ENCODE measurements around the gene RNLS. TPM values are rescaled to one million over a fixed set of nuclear protein-coding genes. Genes with fewer than 3 reads are reported as not detected.

Gene RNLS
- total and polyA plus RNA-seq, 4 donors, result 5.8 to 11.6 (median 7.9) TPM

DNA sequence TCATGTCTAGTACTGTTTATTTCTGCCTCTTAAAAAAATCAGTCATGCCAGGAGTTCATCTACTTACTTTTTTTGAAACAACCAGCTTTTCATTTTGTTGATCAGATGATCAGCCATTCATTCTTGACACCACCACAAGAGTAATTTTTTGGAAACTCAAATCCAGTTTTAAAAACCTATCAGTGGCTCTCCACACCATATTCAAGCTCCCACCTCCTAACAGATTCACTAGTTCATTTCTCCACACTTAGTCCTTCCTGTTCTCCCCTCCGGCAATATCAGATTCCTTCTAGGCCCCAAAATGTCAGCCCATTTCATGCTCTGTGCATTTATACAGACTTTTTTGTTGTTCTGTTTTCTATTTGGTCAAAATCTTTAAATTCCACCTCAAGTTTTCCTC, 341.6 kb downstream of the RNLS start:
- 89 to 94% methylated on average over 1 of the region's 1 CpG for WGBS, 2 donors
- H3K27me3 ChIP-seq (ENCODE audit: control insufficient read depth in 3 of 3, insufficient read depth in 3 of 3, low read length in 2 of 3), result no peaks in the 10 kb centered on the region
- H3K9ac ChIP-seq (ENCODE audit: insufficient read depth in 1 of 2, low read length in 2 of 2), result no peak overlapping the region
- DNase-seq (no peak), ATAC-seq (ENCODE audit: insufficient read depth, low FRiP score) (no peak)
- H3K4me1 ChIP-seq (ENCODE audit: control insufficient read depth in 5 of 5, insufficient read depth in 5 of 5, low read length in 5 of 5), result peaks cover 9 to 56% (median 20%) of the 10 kb centered on the region in 5 donors
- H3K9me3 ChIP-seq (ENCODE audit: control insufficient read depth in 4 of 4, insufficient read depth in 3 of 4, low read length in 3 of 4), result no peaks in the 10 kb centered on the region
- no peak overlapping the region for H3K4me3 ChIP-seq
- H3K36me3 ChIP-seq (ENCODE audit: control insufficient read depth in 4 of 4, insufficient read depth in 4 of 4, low read length in 4 of 4), result no peaks in the 10 kb centered on the region
- H3K27ac ChIP-seq (ENCODE audit: low read depth in 1 of 2, low read length in 1 of 2), result peak overlapping the region in 1 of 2 donors; percentile 1
- TF ChIP-seq CTCF (IDR thresholded peaks at IDR 0.05; ENCODE audit: control extremely low read depth, extremely low read depth), result no peak

DNA sequence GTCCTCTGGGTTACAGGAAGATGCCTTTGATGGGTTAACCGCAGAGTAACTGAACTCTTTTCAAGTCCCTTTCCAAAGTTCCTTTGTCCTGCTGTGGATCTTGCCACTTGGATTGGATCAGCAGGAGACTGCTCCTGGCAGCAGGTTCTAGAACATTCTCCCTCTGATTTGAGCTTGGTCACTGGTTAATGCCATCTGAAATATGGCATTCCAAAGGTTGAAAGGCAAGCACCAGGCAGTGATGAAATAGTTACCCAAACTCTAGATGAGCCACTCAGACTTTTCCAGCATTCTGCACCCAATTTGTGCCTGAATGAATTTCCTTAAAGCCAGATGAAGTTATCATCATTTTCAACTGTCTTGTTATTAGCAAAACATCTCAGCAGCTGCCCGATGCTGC, 343.9 kb downstream of the RNLS start:
- no peaks in the 10 kb centered on the region for H3K9me3 ChIP-seq (ENCODE audit: control insufficient read depth in 4 of 4, insufficient read depth in 3 of 4, low read length in 3 of 4)
- peaks cover 3 to 36% (median 8%) of the 10 kb centered on the region in 5 donors for H3K4me1 ChIP-seq (ENCODE audit: control insufficient read depth in 5 of 5, insufficient read depth in 5 of 5, low read length in 5 of 5)
- no peaks in the 10 kb centered on the region for H3K36me3 ChIP-seq (ENCODE audit: control insufficient read depth in 4 of 4, insufficient read depth in 4 of 4, low read length in 4 of 4)
- WGBS, 2 donors, result 89 to 96% methylated on average over 2 of the region's 2 CpGs
- no peak for TF ChIP-seq CTCF (IDR thresholded peaks at IDR 0.05; ENCODE audit: control extremely low read depth, extremely low read depth)
- no peak for DNase-seq
- H3K27ac ChIP-seq (ENCODE audit: low read depth in 1 of 2, low read length in 1 of 2), result no peak overlapping the region
- no peak for ATAC-seq (ENCODE audit: insufficient read depth, low FRiP score)
- H3K4me3 ChIP-seq, result no peak overlapping the region
- no peaks in the 10 kb centered on the region for H3K27me3 ChIP-seq (ENCODE audit: control insufficient read depth in 3 of 3, insufficient read depth in 3 of 3, low read length in 2 of 3)
- H3K9ac ChIP-seq (ENCODE audit: insufficient read depth in 1 of 2, low read length in 2 of 2), result no peak overlapping the region

DNA sequence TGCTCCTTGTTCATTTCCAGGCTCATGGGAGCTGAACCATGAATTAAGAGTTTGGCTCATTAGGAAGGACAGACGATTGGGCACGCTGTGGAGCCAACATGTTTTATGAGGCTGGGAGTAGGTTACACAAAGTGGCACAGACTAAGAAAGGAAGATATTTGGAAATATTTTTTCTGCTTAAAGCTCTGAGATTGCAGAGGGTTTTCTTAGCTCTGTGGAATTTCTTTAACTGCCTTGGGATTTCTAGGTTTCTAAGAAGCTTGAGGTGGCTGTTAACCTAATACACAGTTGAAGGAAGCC, 344.6 kb downstream of the RNLS start:
- 78 to 90% methylated on average over 2 of the region's 2 CpGs for WGBS, 2 donors
- Histone ChIP-seq H3K9ac (ENCODE audit: insufficient read depth in 1 of 2, low read length in 2 of 2) (no peak overlapping the region), H3K4me1 (ENCODE audit: control insufficient read depth in 5 of 5, insufficient read depth in 5 of 5, low read length in 5 of 5) (peaks cover 0 to 32% (median 5%) of the 10 kb centered on the region in 5 donors), H3K9me3 (ENCODE audit: control insufficient read depth in 4 of 4, insufficient read depth in 3 of 4, low read length in 3 of 4) (no peaks in the 10 kb centered on the region), H3K27me3 (ENCODE audit: control insufficient read depth in 3 of 3, insufficient read depth in 3 of 3, low read length in 2 of 3) (no peaks in the 10 kb centered on the region), H3K27ac (ENCODE audit: low read depth in 1 of 2, low read length in 1 of 2) (no peak overlapping the region), H3K36me3 (ENCODE audit: control insufficient read depth in 4 of 4, insufficient read depth in 4 of 4, low read length in 4 of 4) (no peaks in the 10 kb centered on the region), H3K4me3 (no peak overlapping the region)
- TF ChIP-seq CTCF (IDR thresholded peaks at IDR 0.05; ENCODE audit: control extremely low read depth, extremely low read depth), result no peak
- ATAC-seq (ENCODE audit: insufficient read depth, low FRiP score), result no peak
- no peak for DNase-seq

DNA sequence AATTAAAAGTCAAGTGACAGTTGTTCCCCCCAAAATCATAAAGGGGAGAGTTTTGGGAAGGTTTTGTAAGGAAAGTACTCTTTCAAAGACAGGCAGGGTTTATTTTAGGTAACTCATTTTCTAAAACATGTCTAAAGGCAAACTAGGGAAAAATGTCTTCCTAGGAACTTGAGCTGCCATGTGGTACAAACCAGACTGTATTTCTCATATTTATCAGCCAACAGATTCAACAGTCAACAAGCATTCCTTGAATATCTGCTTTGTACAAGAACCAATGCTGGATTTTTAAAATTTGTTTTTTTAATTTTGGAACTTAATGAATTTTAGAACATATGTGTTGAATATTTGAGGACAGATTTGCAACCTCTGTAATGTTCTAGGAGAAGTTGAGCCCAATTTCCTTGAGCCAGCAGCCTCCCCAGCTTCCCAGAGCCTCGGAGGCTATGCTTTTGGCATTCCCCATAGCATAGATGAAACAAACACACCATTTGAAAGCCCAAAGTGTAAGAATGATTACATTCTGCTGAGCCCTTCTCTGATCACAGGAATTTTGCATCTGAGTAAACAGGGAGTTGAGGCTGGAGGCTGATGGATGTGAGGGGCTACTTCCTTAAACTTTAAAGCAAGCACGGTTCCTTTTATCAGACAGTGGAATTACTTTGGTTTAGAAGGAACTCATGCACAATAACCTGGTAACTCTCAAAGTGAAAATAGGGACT, 345.1 kb downstream of the RNLS start:
- peak in 2 of 3 donors; percentile 56 to 70 for DNase-seq

More for the DNA sequence above, 345.1 kb downstream of the RNLS start:
- Histone ChIP-seq H3K4me3 (no peak overlapping the region), H3K4me1 (ENCODE audit: control insufficient read depth in 5 of 5, insufficient read depth in 5 of 5, low read length in 5 of 5) (peaks cover 0 to 29% (median 4%) of the 10 kb centered on the region in 5 donors), H3K27ac (ENCODE audit: low read depth in 1 of 2, low read length in 1 of 2) (no peak overlapping the region), H3K36me3 (ENCODE audit: control insufficient read depth in 4 of 4, insufficient read depth in 4 of 4, low read length in 4 of 4) (no peaks in the 10 kb centered on the region), H3K27me3 (ENCODE audit: control insufficient read depth in 3 of 3, insufficient read depth in 3 of 3, low read length in 2 of 3) (no peaks in the 10 kb centered on the region), H3K9ac (ENCODE audit: insufficient read depth in 1 of 2, low read length in 2 of 2) (no peak overlapping the region), H3K9me3 (ENCODE audit: control insufficient read depth in 4 of 4, insufficient read depth in 3 of 4, low read length in 3 of 4) (no peaks in the 10 kb centered on the region)
- whole genome bisulfite sequencing, 2 donors, result 31 to 49% methylated on average over 2 of the region's 2 CpGs
- no peak for ATAC-seq (ENCODE audit: insufficient read depth, low FRiP score)
- no peak for TF ChIP-seq CTCF (IDR thresholded peaks at IDR 0.05; ENCODE audit: control extremely low read depth, extremely low read depth)

All from lung (tissue), 12 donors.